HepG2 (cell line): ENCODE results near the gene ZFPM1. TPM values are rescaled to one million over a fixed set of nuclear protein-coding genes. Genes with fewer than 3 reads are reported as not detected.

ENCODE experiments used
- AGO2 ChIP-seq: fragments of 200-400 bp; formaldehyde crosslinking; optimal IDR thresholded peaks from 2 replicates; pipeline ENCODE3; 2017; ENCODE audit warnings: mild to moderate bottlenecking, low read depth, low read length, moderate library complexity
- CSRNP1 ChIP-seq: sonication (generic); formaldehyde crosslinking; IDR thresholded peaks from 2 replicates; pipeline ENCODE4 v1.8.1; 2023; ENCODE audit warnings: mild to moderate bottlenecking, missing genetic modification reagents
- EEA1 ChIP-seq: sonication (generic); formaldehyde crosslinking; IDR thresholded peaks from 2 replicates; pipeline ENCODE4 v1.5.1; 2020; ENCODE audit warnings: mild to moderate bottlenecking, missing genetic modification reagents, borderline replicate concordance
- KAT7 ChIP-seq: IDR thresholded peaks from 2 replicates; pipeline ENCODE4 v1.6.1; 2018; ENCODE audit warnings: borderline replicate concordance, missing compliant biosample characterization
- MEIS2 ChIP-seq: sonication (generic); formaldehyde crosslinking; IDR thresholded peaks from 2 replicates; pipeline ENCODE4 v1.9.0; 2021; ENCODE audit warnings: mild to moderate bottlenecking, missing genetic modification reagents
- RXRA ChIP-seq: sonication (generic); formaldehyde crosslinking; IDR thresholded peaks from 2 replicates; pipeline ENCODE4 v1.5.1; 2020; ENCODE audit warnings: missing genetic modification reagents
- ZNF34 ChIP-seq: sonication (generic); formaldehyde crosslinking; IDR thresholded peaks from 2 replicates; pipeline ENCODE4 v1.4.0; 2020; ENCODE audit warnings: mild to moderate bottlenecking, missing genetic modification reagents, borderline replicate concordance
- ZNF547 ChIP-seq: sonication (generic); formaldehyde crosslinking; IDR thresholded peaks from 2 replicates; pipeline ENCODE4 v1.5.1; 2020; ENCODE audit warnings: mild to moderate bottlenecking, missing genetic modification reagents
- ZNF569 ChIP-seq: sonication (generic); formaldehyde crosslinking; IDR thresholded peaks from 2 replicates; pipeline ENCODE4 v1.5.0; 2020; ENCODE audit warnings: mild to moderate bottlenecking, missing genetic modification reagents, moderate library complexity, borderline replicate concordance
- polyA plus RNA-seq, 8 experiments: library from polyadenylated mRNA; depleted of rRNA in 3 of 8; stranded (reverse) in 7 of 8; unstranded in 1 of 8; fragments of >200 nt; fragmentation: Illumina TruSeq in 4 of 8; extraction: Trizol in 4 of 8; gene quantifications; 2 replicates each; pipeline versions ENCODE4 v1.2.1 to v1.2.3, GENCODE V29; 2011 to 2016; ENCODE audit warnings: low read depth in 4 of 8, missing spikeins in 1 of 8, mixed read lengths in 1 of 8; ENCODE audit not compliant: insufficient read depth in 1 of 8
- total RNA-seq, 5 experiments: library from RNA; depleted of rRNA; stranded (reverse); fragments of >200 nt; fragmentation: Illumina TruSeq; extraction: Trizol; gene quantifications; 2 replicates each; pipeline ENCODE4 v1.2.3, GENCODE V29; 2016; ENCODE audit warnings: low read depth in 1 of 5
- TF ChIP-seq, protein P1 (sequence below): sonication (generic); formaldehyde crosslinking; IDR thresholded peaks from 2 replicates; pipeline ENCODE4 v1.5.0; 2020; ENCODE audit warnings: missing genetic modification reagents
- TF ChIP-seq, protein P2 (sequence below): sonication (generic); formaldehyde crosslinking; IDR thresholded peaks from 2 replicates; pipeline ENCODE4 v1.5.1; 2020; ENCODE audit warnings: missing genetic modification reagents, mild to moderate bottlenecking, borderline replicate concordance
- TF ChIP-seq, protein P3 (sequence below): sonication (generic); formaldehyde crosslinking; IDR thresholded peaks from 2 replicates; pipeline ENCODE4 v1.4.0; 2020; ENCODE audit warnings: missing genetic modification reagents

The ZFPM1 gene
- total and polyA plus RNA-seq, 2 of the 13 experiments (the other 11 are each of a cell fraction or from before 2014, with no cell fraction given) = 1.3 to 3.8 TPM

DNA sequence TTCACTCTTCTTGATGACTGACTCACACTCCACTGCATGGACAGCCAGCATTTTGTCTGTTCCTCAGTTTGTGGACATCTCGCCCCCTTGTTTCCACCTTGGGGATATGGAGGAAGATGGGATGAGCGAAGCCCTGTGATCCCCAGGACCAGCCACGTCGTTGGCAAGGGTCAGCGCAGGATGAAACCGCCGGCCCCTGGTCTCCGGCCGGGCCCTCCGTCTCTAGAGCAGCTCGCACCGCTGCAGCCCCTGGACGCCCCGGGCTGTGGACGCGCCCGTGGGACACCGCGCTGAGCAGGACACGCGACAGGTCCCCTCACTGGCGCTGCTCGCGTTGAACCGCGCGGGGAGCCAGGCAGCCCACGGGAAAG, 116.5 kb downstream of the ZFPM1 start (continued):
- TF ChIP-seq, protein P1, sequence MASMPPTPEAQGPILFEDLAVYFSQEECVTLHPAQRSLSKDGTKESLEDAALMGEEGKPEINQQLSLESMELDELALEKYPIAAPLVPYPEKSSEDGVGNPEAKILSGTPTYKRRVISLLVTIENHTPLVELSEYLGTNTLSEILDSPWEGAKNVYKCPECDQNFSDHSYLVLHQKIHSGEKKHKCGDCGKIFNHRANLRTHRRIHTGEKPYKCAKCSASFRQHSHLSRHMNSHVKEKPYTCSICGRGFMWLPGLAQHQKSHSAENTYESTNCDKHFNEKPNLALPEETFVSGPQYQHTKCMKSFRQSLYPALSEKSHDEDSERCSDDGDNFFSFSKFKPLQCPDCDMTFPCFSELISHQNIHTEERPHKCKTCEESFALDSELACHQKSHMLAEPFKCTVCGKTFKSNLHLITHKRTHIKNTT (CRISPR knock-in tag) = no peak
- no peak for TF ChIP-seq EEA1 (CRISPR knock-in tag)
- no peak for TF ChIP-seq MEIS2 (CRISPR knock-in tag)
- TF ChIP-seq ZNF569 (CRISPR knock-in tag) = no peak
- TF ChIP-seq KAT7 (CRISPR knock-in tag) = no peak
- TF ChIP-seq, protein P2, sequence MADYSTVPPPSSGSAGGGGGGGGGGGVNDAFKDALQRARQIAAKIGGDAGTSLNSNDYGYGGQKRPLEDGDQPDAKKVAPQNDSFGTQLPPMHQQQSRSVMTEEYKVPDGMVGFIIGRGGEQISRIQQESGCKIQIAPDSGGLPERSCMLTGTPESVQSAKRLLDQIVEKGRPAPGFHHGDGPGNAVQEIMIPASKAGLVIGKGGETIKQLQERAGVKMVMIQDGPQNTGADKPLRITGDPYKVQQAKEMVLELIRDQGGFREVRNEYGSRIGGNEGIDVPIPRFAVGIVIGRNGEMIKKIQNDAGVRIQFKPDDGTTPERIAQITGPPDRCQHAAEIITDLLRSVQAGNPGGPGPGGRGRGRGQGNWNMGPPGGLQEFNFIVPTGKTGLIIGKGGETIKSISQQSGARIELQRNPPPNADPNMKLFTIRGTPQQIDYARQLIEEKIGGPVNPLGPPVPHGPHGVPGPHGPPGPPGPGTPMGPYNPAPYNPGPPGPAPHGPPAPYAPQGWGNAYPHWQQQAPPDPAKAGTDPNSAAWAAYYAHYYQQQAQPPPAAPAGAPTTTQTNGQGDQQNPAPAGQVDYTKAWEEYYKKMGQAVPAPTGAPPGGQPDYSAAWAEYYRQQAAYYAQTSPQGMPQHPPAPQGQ (CRISPR knock-in tag) = no peak
- TF ChIP-seq, protein P3, sequence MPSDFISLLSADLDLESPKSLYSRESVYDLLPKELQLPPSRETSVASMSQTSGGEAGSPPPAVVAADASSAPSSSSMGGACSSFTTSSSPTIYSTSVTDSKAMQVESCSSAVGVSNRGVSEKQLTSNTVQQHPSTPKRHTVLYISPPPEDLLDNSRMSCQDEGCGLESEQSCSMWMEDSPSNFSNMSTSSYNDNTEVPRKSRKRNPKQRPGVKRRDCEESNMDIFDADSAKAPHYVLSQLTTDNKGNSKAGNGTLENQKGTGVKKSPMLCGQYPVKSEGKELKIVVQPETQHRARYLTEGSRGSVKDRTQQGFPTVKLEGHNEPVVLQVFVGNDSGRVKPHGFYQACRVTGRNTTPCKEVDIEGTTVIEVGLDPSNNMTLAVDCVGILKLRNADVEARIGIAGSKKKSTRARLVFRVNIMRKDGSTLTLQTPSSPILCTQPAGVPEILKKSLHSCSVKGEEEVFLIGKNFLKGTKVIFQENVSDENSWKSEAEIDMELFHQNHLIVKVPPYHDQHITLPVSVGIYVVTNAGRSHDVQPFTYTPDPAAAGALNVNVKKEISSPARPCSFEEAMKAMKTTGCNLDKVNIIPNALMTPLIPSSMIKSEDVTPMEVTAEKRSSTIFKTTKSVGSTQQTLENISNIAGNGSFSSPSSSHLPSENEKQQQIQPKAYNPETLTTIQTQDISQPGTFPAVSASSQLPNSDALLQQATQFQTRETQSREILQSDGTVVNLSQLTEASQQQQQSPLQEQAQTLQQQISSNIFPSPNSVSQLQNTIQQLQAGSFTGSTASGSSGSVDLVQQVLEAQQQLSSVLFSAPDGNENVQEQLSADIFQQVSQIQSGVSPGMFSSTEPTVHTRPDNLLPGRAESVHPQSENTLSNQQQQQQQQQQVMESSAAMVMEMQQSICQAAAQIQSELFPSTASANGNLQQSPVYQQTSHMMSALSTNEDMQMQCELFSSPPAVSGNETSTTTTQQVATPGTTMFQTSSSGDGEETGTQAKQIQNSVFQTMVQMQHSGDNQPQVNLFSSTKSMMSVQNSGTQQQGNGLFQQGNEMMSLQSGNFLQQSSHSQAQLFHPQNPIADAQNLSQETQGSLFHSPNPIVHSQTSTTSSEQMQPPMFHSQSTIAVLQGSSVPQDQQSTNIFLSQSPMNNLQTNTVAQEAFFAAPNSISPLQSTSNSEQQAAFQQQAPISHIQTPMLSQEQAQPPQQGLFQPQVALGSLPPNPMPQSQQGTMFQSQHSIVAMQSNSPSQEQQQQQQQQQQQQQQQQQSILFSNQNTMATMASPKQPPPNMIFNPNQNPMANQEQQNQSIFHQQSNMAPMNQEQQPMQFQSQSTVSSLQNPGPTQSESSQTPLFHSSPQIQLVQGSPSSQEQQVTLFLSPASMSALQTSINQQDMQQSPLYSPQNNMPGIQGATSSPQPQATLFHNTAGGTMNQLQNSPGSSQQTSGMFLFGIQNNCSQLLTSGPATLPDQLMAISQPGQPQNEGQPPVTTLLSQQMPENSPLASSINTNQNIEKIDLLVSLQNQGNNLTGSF (CRISPR knock-in tag) = no peak
- no peak for TF ChIP-seq ZNF34 (CRISPR knock-in tag)
- no peak for TF ChIP-seq ZNF547 (CRISPR knock-in tag)
- peak; percentile 15; the same call in 1 of the 2 replicates for TF ChIP-seq RXRA (CRISPR knock-in tag)
- TF ChIP-seq CSRNP1 (CRISPR knock-in tag) = peak; percentile 13; the same call in 1 of the 2 replicates
- TF ChIP-seq AGO2 = peak; percentile 71
